SJCRH30 (cell line): ENCODE data around the gene MERTK. TPM values are rescaled to one million over a fixed set of nuclear protein-coding genes. Genes with fewer than 3 reads are reported as not detected.
A peak's percentile ranks its signal among the peaks of the same experiment; 100 is the strongest.
"Not testable (repeated sequence)": the region's sequence is repeated elsewhere in the genome, so short reads cannot be mapped to it uniquely, and the experiment has no call there.

Experiments used
- DNase-seq, 2 experiments: peaks; one replicate each; pipeline ENCODE4 v3.0.0-alpha.2; 2015 to 2020
- H3K27ac ChIP-seq: fragments of 250-450 bp; sonication (Bioruptor Pico); 2 replicates; pipeline ENCODE4 v1.5.1; 2020; ENCODE audit warnings: mild to moderate bottlenecking, moderate library complexity
- H3K27me3 ChIP-seq: fragments of 250-450 bp; sonication (Bioruptor Pico); 2 replicates; pipeline ENCODE4 v1.5.1; 2020; ENCODE audit warnings: mild to moderate bottlenecking, moderate library complexity
- H3K36me3 ChIP-seq: fragments of 250-450 bp; sonication (Bioruptor Pico); 2 replicates; pipeline ENCODE4 v1.5.1; 2020; ENCODE audit warnings: mild to moderate bottlenecking, moderate library complexity
- H3K4me1 ChIP-seq: fragments of 250-450 bp; sonication (Bioruptor Pico); 2 replicates; pipeline ENCODE4 v1.5.1; 2020; ENCODE audit warnings: mild to moderate bottlenecking, moderate library complexity
- H3K4me3 ChIP-seq: fragments of 250-450 bp; sonication (Bioruptor Pico); 2 replicates; pipeline ENCODE4 v1.5.1; 2020; ENCODE audit warnings: mild to moderate bottlenecking, moderate library complexity
- H3K9me3 ChIP-seq: fragments of 250-450 bp; sonication (Bioruptor Pico); replicated peaks from 2 replicates; pipeline ENCODE4 v1.5.1; 2020; ENCODE audit warnings: mild to moderate bottlenecking, moderate library complexity
- total RNA-seq: library from RNA; depleted of rRNA; stranded (reverse); fragments of >200 nt; shearing (Covaris generic); gene quantifications from 2 replicates; pipeline ENCODE4 v1.2.3, GENCODE V29; 2014

MERTK gene
- total RNA-seq, 1 experiment from 2014 or later: 6.8 TPM

GRCh38 chr2:111903930-111904439 is 5.6 kb downstream of the MERTK start:
- H3K4me1 ChIP-seq: peaks cover 18% of the 10 kb centered on the region
- H3K27ac ChIP-seq: no peak overlapping the region
- H3K27me3 ChIP-seq: no peaks in the 10 kb centered on the region

GRCh38 chr2:111904726-111905474 is 6.5 kb downstream of the MERTK start:
- H3K9me3 ChIP-seq: no peaks in the 10 kb centered on the region
- no peaks in the 10 kb centered on the region for H3K27me3 ChIP-seq
- DNase-seq: no peak
- H3K4me3 ChIP-seq: no peak overlapping the region
- peaks cover 18% of the 10 kb centered on the region for H3K4me1 ChIP-seq
- H3K27ac ChIP-seq: no peak overlapping the region
- no peaks in the 10 kb centered on the region for H3K36me3 ChIP-seq

More at GRCh38 chr2:111903930-111904439, 5.6 kb downstream of the MERTK start:
- no peak overlapping the region for H3K4me3 ChIP-seq
- H3K36me3 ChIP-seq: no peaks in the 10 kb centered on the region
- H3K9me3 ChIP-seq: no peaks in the 10 kb centered on the region
- DNase-seq: no peak

GRCh38 chr2:111905475-111905869 is 7.1 kb downstream of the MERTK start:
- H3K27me3 ChIP-seq, H3K36me3 ChIP-seq, H3K9me3 ChIP-seq, H3K27ac ChIP-seq, DNase-seq, H3K4me3 ChIP-seq: not testable (repeated sequence)
- H3K4me1 ChIP-seq: peaks cover 18% of the 10 kb centered on the region

DNA sequence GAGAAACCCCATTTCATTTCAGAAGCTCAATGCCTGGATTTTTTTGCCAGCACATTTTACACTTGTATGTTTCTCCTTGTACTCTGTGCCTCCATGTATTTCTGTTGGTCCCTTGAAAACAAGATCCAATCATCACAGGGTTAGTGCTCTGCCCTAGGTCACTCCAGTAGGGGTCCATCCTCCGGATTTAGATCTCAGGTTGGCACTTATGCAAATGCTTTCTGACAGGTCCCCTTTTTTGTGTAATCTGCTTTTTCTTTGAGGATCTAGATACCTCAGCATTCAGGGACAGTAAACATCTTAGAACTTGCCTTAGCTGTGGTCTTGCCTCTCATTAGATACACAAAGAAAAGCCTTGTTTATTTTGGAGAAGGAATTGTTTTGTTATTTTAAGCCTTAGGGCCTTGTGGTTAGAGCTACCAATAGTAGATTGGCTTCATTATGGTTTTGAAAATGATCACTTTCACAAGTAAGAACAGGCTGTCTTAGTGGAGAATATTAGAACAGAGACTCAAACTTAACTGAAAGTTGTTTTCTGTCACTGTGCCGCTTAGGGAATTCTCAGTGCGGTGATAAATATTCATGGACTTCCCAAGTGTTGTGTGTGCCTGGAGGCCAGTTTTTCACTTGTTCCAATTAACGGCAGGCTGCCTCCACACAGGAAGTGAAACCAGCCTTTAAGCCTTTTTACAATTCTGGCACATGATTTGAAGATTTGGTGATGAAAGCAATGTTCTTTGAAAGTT is 7.8 kb downstream of the MERTK start:
- Histone ChIP-seq H3K4me3 (no peak overlapping the region), H3K9me3 (no peaks in the 10 kb centered on the region), H3K36me3 (no peaks in the 10 kb centered on the region), H3K27ac (no peak overlapping the region), H3K27me3 (no peaks in the 10 kb centered on the region), H3K4me1 (peaks cover 18% of the 10 kb centered on the region)
- DNase-seq: peak in 1 of 2 experiments; percentile 52

- Histone ChIP-seq H3K4me1 (peaks cover 18% of the 10 kb centered on the region), H3K4me3 (no peak overlapping the region), H3K27me3 (no peaks in the 10 kb centered on the region), H3K27ac (no peak overlapping the region), H3K36me3 (no peaks in the 10 kb centered on the region), H3K9me3 (no peaks in the 10 kb centered on the region)
- DNase-seq: no peak
Observed at GRCh38 chr2:111908578-111908977, 10.2 kb downstream of the MERTK start.

GRCh38 chr2:111909079-111909478 is 10.7 kb downstream of the MERTK start:
- no peak for DNase-seq
- H3K9me3 ChIP-seq: no peaks in the 10 kb centered on the region
- no peak overlapping the region for H3K4me3 ChIP-seq
- H3K27ac ChIP-seq: no peak overlapping the region
- peaks cover 18% of the 10 kb centered on the region for H3K4me1 ChIP-seq
- H3K36me3 ChIP-seq: no peaks in the 10 kb centered on the region
- no peaks in the 10 kb centered on the region for H3K27me3 ChIP-seq

- DNase-seq, H3K9me3 ChIP-seq, H3K36me3 ChIP-seq, H3K27me3 ChIP-seq, H3K4me3 ChIP-seq, H3K27ac ChIP-seq: not testable (repeated sequence)
- H3K4me1 ChIP-seq: peaks cover 18% of the 10 kb centered on the region
Observed at GRCh38 chr2:111909997-111910396, 11.6 kb downstream of the MERTK start.

DNA sequence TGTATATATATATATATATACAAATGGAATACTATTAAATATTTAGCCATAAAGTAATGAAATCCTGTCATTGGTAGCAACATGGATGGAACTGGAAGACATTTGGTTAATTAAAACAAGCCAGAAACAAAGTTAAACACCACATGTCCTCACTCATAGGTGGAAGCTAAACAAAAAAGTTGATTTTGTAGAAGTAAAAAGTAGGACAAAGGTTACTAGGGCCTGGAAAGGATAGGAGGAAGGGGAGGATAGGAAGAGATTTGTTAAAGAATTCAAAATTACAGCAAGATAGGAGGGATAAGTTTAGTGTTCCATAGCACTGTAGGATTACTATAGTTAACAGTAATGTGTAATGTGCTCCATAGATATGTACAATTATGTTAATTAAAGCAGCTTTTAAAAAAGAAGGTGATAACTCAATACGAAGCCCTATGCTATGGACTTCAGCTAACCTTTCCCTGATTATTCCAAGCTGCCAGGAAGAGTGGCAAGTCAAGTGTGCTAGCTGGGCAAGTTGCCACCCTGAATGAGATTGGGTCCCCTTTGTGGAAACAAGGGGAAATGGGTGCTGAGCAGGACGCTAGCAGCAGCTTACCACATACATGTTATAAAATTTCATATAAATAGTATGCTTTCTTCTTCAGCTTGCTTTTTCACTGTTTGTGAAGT is 12.3 kb downstream of the MERTK start:
- Histone ChIP-seq H3K27me3 (no peaks in the 10 kb centered on the region), H3K9me3 (no peaks in the 10 kb centered on the region), H3K36me3 (no peaks in the 10 kb centered on the region), H3K27ac (no peak overlapping the region), H3K4me1 (peaks cover 16% of the 10 kb centered on the region), H3K4me3 (no peak overlapping the region)
- DNase-seq: no peak

- not testable (repeated sequence) for H3K4me1 ChIP-seq, H3K27ac ChIP-seq, H3K4me3 ChIP-seq, DNase-seq, H3K9me3 ChIP-seq, H3K27me3 ChIP-seq, H3K36me3 ChIP-seq
Observed at GRCh38 chr2:111911295-111911977, 13.0 kb downstream of the MERTK start.

DNA sequence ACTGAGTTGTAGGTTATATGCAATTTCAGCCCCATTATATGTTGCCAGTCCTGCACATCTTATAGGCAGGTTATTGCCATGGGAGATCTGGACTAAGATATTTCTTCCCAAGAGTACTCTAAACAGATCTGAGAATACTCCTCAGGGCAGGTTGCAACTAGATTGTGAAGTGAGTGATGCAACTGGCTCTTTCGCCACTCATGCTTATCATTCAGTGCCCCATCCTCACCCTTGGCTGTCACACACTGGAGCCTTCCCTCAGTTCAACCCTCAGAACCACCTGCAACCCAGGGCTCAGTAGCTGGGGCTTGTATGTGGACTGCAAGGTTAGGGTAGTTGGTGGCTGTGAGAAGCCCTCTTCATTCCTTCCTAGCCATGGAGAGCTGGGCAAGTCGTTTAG is 14.1 kb downstream of the MERTK start:
- Histone ChIP-seq H3K36me3 (no peaks in the 10 kb centered on the region), H3K27ac (no peak overlapping the region), H3K27me3 (no peaks in the 10 kb centered on the region), H3K4me3 (no peak overlapping the region), H3K9me3 (no peaks in the 10 kb centered on the region), H3K4me1 (no peaks in the 10 kb centered on the region)
- no peak for DNase-seq

DNA sequence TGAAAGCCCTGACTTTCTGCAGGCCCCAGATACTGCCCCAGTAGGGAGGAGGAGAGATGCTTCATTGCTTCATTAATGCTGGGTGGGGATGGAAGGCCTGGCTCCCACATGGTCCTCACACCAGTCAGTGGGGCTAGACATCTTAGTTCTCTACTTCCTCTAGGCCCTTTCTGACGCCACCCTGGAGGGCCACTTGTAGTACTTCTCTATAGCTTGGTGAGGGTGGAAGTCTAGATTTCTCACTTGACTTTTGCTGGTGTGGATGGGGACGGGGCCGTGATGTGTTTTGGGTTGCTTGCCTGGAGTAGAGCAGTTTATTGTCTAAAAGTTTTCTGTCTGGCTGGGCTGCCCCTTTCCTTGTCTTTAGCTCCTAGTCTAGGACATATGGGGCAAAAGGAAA is 18.7 kb downstream of the MERTK start:
- Histone ChIP-seq H3K36me3 (no peaks in the 10 kb centered on the region), H3K4me3 (no peak overlapping the region), H3K27me3 (no peaks in the 10 kb centered on the region), H3K4me1 (peaks cover 5% of the 10 kb centered on the region), H3K9me3 (no peaks in the 10 kb centered on the region), H3K27ac (no peak overlapping the region)
- DNase-seq: no peak

DNA sequence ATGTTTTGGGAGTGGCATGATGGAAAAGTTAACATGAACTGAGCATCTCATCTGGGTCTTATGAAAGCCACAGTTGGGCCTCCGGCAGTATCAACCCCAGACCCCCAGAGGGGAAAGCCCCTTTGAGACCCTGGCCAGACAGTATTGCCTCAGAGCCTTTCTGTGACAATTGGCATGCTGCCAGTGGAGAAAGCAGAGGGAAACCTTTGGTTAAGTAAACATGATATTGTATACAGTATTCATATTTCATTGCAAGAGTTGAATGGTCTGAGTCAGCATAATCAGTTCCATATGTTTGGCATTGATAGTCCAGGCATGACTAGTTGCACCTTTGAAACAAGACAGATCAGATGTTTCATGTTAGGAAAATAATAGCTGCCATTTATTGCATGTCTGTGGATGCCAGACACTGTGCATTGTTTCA is 20.0 kb downstream of the MERTK start:
- Histone ChIP-seq H3K9me3 (no peaks in the 10 kb centered on the region), H3K4me3 (no peak overlapping the region), H3K4me1 (peaks cover 5% of the 10 kb centered on the region), H3K36me3 (no peaks in the 10 kb centered on the region), H3K27ac (no peak overlapping the region), H3K27me3 (no peaks in the 10 kb centered on the region)
- DNase-seq: peak in 1 of 2 experiments; percentile 41

GRCh38 chr2:111919365-111919764 is 21.0 kb downstream of the MERTK start:
- Histone ChIP-seq H3K4me1 (peaks cover 5% of the 10 kb centered on the region), H3K27ac (no peak overlapping the region), H3K4me3 (no peak overlapping the region), H3K27me3 (no peaks in the 10 kb centered on the region), H3K36me3 (no peaks in the 10 kb centered on the region), H3K9me3 (no peaks in the 10 kb centered on the region)
- no peak for DNase-seq

DNA sequence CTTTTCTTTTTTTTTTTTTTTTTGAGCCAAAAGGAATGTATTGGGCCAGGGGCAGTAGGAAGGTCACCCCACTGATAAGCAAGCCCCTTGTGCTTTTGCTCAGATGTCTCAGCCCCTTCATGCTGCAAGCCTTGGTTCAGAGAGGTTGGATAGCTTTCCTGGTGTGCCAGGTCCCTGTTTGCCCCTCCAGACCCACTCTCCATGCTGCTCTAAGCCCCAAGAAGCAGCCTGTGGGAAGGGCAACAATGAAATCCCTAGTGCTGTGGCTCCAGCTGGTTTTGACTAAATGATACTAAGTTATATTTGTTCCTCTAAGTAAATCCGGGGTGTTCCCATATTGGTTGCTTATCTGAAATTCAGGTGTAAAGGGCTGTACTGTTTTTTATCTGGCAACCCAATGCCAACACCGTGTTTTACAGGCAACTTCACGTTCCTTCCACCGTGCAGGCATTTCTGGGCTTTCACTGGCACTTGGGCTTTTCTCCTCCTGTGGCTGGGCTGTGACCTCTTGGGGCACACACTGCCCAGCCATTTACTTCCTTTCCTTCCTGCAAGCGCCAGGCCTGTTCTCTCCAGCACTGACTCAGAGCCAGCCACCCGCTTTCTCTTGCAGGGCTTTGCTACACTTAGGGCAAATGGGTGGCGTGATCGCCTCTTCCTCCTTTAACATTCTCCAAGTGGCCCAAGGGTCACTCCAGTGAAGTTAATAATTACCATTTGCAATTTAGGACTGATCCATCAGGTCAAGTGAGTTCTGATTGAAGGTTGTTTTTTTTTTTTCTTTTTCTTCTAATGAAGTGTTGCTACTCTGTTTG is 21.6 kb downstream of the MERTK start:
- Histone ChIP-seq H3K4me1 (peaks cover 5% of the 10 kb centered on the region), H3K9me3 (no peaks in the 10 kb centered on the region), H3K27me3 (no peaks in the 10 kb centered on the region), H3K4me3 (no peak overlapping the region), H3K36me3 (no peaks in the 10 kb centered on the region), H3K27ac (no peak overlapping the region)
- DNase-seq: no peak
